Astrocyte of the spinal cord (primary cell): ENCODE results near the gene LRRC32.
A peak's percentile ranks its signal among the peaks of the same experiment; 100 is the strongest.

Experiments used
- DNase-seq: peaks from one replicate; pipeline ENCODE4 v3.0.0; 2011; ENCODE audit warnings: low read depth, low spot score
- H3K4me3 ChIP-seq: 2 replicates; pipeline ENCODE4 v1.5.1; 2011; ENCODE audit warnings: low read depth, mild to moderate bottlenecking, low read length, moderate library complexity
- CTCF ChIP-seq: IDR thresholded peaks from 2 replicates; pipeline ENCODE4 v1.5.1; 2012; ENCODE audit warnings: low read depth, mild to moderate bottlenecking, low read length, inconsistent platforms
- in situ Hi-C: cut with HindIII; loops from 2 replicates; pipeline ENCODE4 v1.10.0; 2017; ENCODE audit warnings: low sequenced_read_pairs

Gene LRRC32

GRCh38 chr11:76699451-76700091 lies 29.0 kb upstream of the LRRC32 start:
- H3K4me3 ChIP-seq: no peak overlapping the region
- in situ Hi-C loops: no loop called here
- no peak for TF ChIP-seq CTCF

GRCh38 chr11:76698321-76699043 lies 27.9 kb upstream of the LRRC32 start:
- no peak for DNase-seq
- in situ Hi-C loops: no loop called here
- no peak overlapping the region for H3K4me3 ChIP-seq
- peak; percentile 38 for TF ChIP-seq CTCF

More at GRCh38 chr11:76699451-76700091, 29.0 kb upstream of the LRRC32 start:
- DNase-seq: no peak

GRCh38 chr11:76696756-76697155 lies 26.2 kb upstream of the LRRC32 start:
- in situ Hi-C loops: no loop called here
- H3K4me3 ChIP-seq: no peak overlapping the region
- no peak for DNase-seq
- TF ChIP-seq CTCF: no peak

- no peak for TF ChIP-seq CTCF
- no peak overlapping the region for H3K4me3 ChIP-seq
- in situ Hi-C loops: no loop called here
Observed at GRCh38 chr11:76695771-76696170, 25.2 kb upstream of the LRRC32 start.

GRCh38 chr11:76695133-76695532 lies 24.6 kb upstream of the LRRC32 start:
- no peak overlapping the region for H3K4me3 ChIP-seq
- no peak for TF ChIP-seq CTCF

More at GRCh38 chr11:76695771-76696170, 25.2 kb upstream of the LRRC32 start:
- DNase-seq: no peak

GRCh38 chr11:76694664-76695063 lies 24.1 kb upstream of the LRRC32 start:
- in situ Hi-C loops: no loop called here
- no peak overlapping the region for H3K4me3 ChIP-seq
- DNase-seq: peak; percentile 83
- no peak for TF ChIP-seq CTCF

More at GRCh38 chr11:76695133-76695532, 24.6 kb upstream of the LRRC32 start:
- in situ Hi-C loops: no loop called here
- no peak for DNase-seq
